Lower leg skin (tissue), 3 donors: ENCODE results near the gene FAM171A1.

ENCODE experiments used
- POLR2A ChIP-seq, 2 donors: fragments of 450-650 bp; IDR thresholded peaks; one replicate each; pipeline ENCODE4 v1.6.1; 2016 to 2017; ENCODE audit warnings: antibody characterized with exemption in 2 of 2, mild to moderate bottlenecking in 1 of 2, moderate library complexity in 1 of 2
- TF ChIP-seq, protein P1 (sequence below), 3 donors: fragments of 450-650 bp; IDR thresholded peaks; one replicate each; pipeline ENCODE4 v1.5.1; 2016; ENCODE audit warnings: antibody characterized with exemption in 3 of 3, mild to moderate bottlenecking in 3 of 3, moderate library complexity in 2 of 3

DNA sequence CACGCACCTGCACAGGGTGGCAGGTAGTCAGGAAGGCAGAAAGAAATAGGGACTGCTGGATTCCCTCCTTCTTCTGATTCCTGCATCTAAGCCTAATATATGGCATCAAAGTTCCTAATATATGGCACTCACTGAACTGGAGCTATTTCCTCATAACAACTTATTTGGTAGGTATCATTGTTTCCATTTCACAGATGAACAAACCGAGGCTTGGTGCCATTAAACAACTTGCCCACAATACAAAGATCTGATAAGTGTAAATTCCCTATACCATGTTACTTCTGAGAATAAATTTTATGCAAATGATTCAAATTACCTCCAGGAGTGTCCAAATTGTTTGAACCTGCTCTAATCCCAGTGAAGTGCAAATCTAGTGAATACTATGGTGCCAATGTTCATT is 2.1 kb upstream of the FAM171A1 start:
- TF ChIP-seq, protein P1, sequence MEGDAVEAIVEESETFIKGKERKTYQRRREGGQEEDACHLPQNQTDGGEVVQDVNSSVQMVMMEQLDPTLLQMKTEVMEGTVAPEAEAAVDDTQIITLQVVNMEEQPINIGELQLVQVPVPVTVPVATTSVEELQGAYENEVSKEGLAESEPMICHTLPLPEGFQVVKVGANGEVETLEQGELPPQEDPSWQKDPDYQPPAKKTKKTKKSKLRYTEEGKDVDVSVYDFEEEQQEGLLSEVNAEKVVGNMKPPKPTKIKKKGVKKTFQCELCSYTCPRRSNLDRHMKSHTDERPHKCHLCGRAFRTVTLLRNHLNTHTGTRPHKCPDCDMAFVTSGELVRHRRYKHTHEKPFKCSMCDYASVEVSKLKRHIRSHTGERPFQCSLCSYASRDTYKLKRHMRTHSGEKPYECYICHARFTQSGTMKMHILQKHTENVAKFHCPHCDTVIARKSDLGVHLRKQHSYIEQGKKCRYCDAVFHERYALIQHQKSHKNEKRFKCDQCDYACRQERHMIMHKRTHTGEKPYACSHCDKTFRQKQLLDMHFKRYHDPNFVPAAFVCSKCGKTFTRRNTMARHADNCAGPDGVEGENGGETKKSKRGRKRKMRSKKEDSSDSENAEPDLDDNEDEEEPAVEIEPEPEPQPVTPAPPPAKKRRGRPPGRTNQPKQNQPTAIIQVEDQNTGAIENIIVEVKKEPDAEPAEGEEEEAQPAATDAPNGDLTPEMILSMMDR (IDR thresholded peaks at IDR 0.05): no peak
- no peak for TF ChIP-seq POLR2A (IDR thresholded peaks at IDR 0.05)
